Forelimb muscle (tissue), 1 donor: ENCODE data around the gene VPS13C. TPM values are rescaled to one million over a fixed set of nuclear protein-coding genes. Genes with fewer than 3 reads are reported as not detected.
"Not testable (repeated sequence)": the region's sequence is repeated elsewhere in the genome, so short reads cannot be mapped to it uniquely, and the experiment has no call there.

Experiments used
- DNase-seq: peaks from one replicate; pipeline ENCODE4 v3.0.0-alpha.2; 2013; ENCODE audit warnings: low read depth
- polyA plus RNA-seq: library from polyadenylated mRNA; unstranded; fragments of 120-200 nt; gene quantifications from one replicate; pipeline ENCODE4 v1.2.1, GENCODE V29; 2013; ENCODE audit not compliant: insufficient read length

The VPS13C gene
- polyA plus RNA-seq, 1 donor, result 32.5 TPM

DNA sequence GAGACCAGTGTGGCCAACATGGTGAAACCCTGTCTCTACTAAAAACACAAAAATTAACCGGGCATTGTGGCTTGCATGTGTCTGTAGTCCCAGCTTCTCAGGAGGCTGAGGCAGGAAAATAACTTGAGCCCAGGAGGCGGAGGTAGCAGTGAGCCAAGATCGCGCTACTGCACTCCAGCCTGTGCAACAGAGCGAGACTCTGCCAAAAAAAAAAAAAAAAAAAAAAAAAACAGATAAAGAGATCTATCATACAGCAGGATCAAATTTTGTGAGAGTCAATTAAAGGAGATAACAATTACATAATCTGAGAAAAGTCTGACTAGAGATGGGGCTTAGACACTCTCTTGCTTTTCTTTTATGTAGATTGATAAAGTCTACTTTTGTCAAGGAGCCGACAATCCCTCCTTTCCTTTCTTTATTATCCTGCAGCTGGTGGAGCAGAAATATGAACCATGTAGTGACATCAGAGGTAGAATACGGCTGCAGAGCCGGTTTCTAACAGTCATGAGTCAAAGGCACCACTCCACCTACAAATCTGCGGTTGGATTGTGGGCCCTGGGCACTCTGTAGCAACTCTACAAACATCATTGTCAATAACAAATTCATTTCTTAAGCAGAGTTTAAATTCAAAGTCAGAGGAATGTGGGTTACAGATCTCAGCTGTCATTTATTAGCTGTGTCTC, 15.5 kb upstream of the VPS13C start:
- no peak for DNase-seq

DNA sequence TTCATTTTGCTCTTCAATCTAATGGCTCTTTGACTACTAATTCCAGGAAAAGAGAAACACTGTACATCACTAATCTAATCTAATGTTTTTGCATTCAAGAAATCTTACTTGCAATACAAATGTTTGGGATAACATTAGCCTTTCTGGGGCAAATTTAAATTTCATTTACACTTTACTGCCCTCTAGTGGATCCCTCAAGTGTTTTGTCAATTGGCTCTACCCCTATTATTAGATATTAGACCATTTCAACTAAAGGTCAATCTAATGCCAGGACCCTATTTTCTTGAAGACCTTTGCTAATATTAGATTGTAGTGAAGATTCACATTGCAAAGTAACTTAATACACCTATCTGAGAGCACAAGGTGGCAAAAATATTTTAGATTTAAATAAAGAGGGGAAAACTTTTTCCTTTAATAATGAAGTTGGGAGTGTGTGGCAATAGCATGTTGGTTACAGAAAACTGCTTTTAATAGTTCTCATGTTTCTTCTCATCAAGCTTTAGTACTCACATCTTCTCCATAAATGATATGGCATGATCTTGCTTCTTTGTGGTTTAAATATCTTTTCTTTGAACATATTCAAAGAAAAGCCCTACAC, 11.6 kb upstream of the VPS13C start:
- DNase-seq, result no peak

DNA sequence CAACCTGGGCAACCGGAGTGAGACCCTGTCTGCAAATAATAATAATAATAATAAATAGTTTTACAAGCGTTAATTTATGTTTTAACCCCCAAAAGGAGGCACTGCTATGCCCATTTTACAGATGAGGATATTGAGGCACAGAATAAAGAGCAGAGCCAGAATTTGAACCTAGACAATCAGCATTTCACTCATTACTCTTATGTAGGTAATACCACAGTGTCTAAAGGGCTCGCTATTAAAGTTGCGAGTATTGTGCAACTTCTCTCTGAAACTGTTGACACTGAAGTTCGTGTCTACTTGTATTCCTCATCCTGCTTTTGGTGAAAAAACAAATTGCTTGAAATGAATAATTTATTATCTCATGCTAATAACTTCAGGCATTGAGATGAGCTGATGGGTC, 9.3 kb upstream of the VPS13C start:
- no peak for DNase-seq

DNA sequence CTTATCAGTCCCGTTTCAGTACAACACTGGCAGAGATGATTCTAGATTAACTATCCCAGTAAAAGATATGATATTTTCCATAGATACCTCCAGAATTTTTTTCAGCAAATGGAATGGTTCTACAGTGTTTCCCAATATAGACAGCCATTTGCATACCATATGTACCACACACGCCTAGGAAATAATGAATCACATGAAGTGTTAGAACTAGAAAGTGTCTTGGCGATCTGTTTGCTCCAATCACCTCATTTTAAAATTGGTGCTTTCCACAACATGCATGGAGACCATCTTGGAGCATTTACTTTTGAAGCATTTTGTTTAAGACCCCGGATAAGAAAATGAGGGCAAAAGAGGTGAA, 8.5 kb upstream of the VPS13C start:
- no peak for DNase-seq

DNA sequence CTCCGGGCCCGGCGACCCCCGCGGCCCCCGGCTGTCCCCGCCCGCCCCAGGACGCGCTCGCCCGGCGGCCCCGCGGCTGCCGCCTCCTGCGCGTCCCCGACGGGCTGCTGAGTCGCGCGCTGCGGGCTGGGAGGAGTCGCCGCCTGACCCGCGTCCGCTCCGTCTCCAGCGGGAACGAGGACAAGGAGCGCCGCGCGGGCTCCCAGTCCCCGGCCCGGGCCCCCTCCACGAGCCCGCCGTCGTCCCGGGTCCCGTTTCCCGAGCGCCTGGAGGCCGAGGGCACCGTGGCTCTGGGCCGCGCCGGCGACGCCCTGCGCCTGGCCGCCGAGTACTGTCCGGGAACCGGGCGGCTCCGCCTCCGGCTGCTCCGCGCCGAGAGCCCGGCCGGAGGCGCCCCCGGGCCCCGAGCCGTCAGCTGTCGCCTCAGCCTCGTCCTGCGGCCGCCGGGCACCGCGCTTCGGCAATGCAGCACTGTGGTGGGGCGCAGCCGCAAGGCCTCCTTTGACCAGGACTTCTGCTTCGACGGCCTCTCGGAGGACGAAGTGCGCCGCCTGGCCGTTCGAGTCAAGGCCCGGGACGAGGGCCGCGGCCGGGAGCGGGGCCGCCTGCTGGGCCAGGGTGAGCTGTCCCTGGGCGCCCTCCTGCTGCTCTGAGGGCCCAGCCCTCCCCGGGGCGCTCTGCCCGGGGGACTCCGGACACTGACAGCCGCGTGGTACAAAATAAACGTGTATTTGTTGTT, 8.0 kb upstream of the VPS13C start:
- DNase-seq, result no peak

DNA sequence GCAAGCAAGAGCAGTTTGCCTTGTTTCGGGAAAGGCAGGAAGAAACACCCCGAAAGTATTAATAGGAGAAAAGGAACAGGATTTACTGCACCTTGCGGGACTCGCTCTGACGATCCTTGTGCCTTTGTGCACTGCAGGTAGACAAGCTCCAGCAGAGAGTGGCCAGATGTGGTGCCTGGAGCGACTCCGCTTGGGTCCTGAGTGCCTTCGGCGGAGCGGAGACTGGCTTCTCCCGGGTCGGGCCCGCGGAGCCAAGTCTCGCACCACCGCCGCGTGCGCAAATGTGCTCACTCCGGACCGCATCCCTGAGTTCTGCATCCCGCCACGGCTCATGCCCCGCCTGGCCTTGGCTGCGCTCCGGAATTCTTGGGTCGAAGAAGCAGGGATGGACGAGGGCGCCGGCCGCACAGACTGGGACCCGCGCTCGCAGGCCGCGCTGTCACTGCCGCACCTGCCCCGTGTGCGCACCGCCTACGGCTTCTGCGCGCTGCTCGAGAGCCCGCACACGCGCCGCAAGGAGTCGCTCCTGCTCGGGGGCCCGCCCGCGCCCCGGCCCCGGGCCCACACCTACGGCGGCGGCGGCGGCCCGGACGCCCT, 7.3 kb upstream of the VPS13C start:
- DNase-seq, result no peak

DNA sequence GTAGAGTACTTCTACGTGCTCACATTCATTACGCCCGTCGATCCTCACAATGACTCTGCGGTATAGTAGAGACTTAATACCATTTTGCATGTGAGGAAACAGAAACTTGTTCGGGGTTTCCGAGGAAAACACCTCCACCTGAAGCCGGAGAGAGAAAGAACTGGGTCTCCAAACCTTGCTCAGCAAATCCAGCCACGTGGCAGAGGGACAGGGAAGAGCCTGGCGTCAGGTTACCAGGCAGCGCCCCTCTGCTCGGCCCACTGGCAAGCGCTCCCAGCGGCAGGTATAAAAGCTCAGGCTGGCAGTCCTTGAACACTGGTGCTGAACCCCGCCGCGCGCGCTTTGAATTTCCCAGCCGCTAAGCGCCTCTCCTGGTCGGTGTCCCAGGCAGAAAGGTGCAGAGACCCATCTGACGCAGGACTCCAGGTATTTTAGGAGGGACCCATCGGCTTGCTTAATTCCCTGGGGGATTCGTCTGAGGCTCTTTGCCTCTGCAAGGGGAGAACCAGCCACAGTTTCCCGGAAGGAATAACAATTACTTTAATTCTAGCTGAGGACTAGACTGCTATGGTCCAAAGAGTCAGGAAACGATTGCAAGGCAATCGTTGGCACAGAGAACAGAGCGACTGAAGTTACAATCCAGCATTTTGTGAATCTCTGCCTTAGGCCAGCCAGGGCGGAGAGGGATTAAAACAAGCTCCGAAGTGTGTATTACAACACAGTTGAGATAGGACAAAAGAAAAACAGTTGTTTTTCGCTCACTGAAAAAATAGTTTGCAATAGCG, 6.6 kb upstream of the VPS13C start, which contains the start of gene C2CD4A:
Gene C2CD4A (plus strand): TSS at position 315 of the 785 bp plus-strand sequence. CDS start 637 bp downstream, outside the sequence.
- no peak for DNase-seq

DNA sequence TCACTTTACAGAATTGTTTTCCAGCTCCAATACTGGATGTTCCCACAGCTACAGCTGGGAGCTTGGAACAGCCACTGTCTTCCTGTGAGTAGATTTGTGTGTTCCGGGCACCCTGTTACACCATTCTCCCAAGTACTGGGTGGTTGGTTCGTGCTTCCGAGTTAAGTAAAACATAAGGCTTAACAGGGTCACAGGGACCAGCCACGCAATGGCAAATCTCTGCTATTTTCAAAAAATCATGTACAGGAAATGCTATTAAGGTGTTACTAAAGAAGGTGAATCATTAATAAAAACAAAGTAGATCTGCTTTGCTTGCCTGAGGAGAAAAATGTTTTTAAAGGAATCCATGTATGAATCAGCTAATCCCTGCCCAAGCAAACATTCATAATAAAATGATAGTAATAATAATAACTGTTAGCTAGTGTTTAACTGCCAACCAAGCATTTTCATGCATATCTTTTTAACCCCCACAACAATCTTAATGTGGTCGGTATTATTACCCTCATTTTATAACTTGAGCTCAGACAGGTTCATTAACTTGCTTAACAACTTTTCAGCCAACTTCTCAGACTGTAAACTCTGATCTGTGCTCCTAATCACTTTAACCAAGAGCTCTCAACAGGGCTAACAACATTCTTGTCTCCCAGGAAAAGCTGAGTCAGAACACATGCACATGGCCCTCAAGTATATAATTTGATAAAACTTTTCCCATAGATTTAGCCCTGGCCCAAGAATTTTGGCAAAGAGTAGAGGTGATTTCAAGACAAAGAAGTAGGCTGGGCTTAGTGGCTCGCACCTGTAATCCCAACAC, 3.8 kb upstream of the VPS13C start:
- no peak for DNase-seq

DNA sequence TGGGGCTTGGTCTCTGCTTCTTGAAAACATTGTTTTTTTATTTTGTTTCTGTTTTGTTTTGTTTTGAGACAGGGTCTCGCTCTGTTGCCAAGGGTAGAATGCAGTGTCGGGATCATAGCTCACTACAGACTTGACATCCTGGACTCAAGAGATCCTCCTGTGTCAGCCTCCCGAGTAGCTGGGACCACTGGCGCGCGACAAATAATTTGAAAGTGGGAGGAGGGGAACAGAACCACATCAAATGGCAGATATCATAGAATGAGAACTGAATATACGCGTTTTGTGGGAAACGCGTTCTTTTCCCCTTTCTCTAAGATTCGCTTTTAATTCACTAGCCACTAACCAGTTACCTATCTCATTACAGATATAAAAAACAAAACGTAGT, 641 bp upstream of the VPS13C start:
- DNase-seq, result no peak

DNA sequence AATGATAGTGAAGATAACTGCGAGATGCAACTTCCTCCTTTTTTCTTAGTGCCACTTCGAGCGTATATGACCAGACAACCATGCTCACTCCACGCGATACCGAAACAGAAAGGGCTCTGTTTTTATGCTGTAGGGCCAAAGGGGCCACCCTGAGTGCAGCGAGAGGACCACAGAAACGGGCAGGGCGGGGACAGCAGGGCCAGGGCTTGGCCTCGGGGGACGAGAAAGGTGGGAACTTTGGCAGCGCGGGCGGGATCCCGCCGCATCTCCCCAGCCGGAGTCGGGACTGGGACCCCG, 483 bp downstream of the VPS13C start:
- no peak for DNase-seq

DNA sequence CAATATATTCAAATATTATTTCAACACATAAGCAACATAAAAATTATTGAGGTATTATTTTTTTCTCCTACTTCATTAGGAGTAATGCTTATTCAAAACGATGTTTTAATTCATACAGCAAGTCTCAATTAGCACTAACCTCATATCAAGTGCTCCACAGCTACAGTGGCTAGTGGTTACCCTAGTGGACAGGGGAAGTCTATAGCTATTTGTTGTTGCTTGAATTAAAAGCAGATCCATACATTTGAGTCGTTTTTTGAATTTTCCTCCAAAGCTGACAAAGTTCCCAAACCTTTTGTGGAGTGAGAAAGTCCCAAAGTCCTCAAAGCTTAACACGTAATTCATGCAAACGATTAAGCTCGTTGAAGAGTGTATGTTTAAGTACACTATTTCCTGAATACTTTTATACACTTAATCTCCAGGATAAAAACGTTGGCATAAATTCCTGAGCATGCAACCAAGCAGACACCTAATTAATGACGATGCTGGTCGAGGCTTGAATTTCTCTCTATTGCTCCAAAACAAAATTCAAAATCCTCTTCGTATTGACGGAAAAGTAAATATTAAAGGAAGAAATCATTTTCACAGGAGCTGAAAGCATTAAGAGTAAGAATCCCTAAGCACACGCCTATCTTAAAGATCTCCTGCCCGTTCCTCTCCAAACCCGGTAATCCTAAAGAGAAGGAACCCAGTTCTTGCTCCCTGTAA, 985 bp downstream of the VPS13C start:
- no peak for DNase-seq

DNA sequence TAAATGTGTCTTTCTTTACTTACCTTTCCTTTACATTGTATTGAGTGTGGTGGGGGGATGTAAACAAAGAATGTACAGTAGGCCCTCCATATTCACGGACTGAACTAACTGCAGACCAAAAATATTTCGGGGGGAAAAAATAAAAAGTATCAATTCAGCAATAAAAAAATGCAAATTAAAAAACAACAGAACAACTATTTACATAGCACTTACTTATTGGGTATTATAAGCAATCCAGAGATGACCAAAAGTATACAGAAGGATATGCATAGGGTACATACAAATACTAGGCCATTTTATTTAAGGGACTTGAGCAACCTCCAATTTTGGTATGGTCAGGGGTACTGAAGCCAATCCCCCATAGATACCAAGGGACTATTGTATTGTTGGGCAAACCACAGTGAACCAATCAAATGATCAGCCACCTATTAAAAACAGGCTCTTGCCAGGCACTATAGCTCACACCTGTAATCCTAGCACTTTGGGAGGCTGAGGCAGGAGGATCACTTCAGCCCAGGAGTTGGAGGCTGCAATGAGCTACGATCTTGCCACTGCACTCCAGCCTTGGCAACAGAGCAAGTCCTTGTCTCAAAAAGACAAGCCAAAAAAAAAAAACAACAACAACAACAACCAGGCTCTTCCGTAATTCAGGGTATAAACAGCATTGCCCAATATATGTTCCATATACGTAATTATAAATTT, 1.8 kb downstream of the VPS13C start:
- no peak for DNase-seq

DNA sequence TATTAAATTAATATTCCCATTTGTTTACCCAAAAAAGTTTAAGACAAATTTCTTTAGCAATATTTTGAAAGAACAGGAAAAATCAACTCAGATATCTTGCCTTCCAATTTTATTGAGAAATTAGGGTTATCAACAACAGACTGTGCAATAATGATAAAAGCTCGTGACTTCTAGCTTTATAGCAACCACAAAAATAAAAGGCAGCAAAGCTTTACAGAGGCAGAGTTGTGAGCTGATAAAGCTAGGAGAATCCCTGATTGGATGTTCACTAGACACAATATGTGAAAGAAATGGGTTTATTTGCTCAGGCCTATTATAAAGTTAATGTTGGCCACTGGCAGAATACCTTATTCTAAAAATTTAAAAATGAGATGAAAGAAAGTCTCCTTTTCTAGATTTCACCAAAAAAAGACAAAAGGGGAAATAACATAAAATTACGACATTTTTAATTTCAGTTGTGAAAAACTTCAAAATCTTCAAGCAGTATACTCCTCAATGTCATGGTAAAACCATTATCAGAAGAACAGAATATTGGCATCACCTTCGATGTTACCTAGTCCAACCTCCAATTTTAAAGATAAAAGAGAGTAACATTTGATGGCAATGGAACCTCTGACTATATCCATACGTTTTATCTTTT, 2.8 kb downstream of the VPS13C start:
- no peak for DNase-seq

DNA sequence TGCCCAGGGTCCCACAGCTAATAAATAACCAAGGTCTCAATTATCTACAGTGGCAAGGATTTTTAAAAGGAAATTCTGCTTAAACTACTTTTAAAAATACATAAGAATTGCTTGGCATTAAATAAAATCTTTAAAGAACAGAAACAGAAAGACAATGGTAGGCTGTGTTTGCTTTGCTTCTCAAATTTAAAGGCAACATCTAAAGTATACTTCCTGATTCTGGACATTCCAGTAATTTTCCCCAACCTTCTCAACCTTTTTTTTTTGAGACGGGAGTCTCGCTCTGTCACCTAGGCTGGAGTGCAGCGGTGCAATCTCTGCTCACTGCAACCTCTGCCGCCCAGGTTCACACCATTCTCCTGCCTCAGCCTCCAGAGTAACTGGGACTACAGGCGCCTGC, 5.3 kb downstream of the VPS13C start:
- DNase-seq, result no peak

DNA sequence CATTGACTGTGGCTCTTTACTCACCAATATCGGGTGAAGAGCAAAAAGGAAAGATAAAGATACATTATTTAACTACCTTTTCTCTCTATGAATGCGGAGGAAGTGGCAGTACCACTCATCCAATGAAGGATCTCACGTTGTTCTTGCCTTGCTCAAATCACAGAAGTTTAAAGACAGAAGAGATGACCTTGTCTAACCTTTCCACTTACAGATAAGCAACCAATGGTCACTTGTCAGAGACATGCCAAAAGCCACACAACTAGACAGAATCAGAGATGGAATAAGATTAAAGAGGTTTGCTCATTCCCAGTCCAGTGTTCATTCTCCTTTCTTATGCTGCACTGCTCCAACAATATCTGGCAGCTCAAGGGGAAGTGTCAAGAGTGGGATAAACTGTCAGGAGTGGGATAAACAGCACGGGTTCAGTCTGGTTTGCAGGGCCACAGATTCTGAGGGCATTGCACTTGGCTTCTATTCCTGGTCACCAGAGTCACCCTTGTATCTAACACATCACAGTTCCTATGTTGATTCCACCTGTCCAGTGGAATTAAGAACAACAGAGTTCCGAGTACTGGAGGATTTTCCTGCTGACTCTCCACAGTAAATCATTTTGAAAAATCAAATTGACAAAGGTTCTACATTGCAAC, 6.7 kb downstream of the VPS13C start:
- no peak for DNase-seq

DNA sequence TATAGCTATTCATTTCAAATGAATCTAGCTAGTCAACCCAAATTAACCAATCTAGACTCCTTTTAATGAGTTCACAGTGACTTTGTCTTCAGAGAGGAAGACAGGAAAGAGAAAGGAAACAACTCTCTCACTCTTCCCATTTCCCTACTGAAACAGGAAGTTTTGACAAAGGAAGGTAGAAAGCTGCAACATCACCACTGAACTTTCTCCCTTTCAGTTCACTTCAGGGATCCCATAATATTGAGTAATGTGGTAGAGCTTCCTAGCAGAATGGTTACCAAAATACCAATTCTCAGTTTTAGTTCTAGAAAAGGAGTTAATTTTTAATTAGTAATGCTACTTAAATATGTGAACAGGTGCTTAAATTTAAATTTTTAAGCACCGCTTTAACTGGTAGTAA, 7.5 kb downstream of the VPS13C start:
- no peak for DNase-seq

DNA sequence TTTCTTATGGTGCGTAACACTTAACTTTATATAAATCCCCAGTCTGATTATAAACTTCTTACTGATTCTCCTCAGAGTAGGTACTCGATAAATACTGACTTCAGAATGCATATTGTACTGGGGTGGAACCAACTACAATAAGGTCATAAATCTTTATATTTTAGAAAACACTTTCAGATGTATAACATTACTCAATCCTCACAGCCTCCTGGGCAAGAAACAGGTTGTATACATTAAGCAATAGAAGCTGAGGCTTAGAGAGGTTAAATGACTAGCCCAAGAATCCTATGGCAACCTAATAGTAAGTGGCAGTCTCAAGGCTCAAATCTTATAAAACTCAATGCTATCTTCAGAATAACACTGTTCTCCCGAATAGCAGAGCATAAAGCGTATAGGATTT, 9.1 kb downstream of the VPS13C start:
- no peak for DNase-seq

DNA sequence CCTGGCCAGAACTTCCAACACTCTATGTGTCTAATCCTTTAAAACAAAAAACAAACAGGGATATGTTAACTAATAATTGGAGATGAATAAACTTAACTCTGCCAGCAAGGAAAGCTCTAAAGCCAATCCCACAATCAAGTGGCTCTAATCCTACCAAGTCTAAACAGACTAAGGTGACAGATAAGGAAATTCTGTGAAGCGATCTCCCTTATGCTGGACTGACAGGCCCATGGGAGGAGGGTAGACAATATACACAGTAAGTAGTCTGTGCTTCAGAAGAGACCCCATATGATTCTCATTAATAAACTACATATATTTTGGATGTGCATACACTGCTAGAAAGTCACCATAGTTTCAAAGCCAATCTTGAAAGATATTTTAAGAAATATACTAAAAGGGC, 10.1 kb downstream of the VPS13C start:
- no peak for DNase-seq

DNA sequence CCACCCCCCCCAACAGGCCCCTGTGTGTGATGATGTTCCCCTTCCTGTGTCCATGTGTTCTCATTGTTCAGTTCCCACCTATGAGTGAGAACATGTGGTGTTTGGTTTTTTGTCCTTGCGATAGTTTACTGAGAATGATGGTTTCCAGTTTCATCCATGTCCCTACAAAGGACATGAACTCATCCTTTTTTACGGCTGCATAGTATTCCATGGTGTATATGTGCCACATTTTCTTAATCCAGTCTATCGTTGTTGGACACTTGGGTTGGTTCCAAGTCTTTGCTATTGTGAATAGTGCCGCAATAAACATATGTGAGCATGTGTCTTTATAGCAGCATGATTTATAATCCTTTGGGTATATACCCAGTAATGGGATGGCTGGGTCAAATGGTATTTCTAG, 12.0 kb downstream of the VPS13C start:
- not testable (repeated sequence) for DNase-seq
